NB4 (cell line): ENCODE data around the gene ANTKMT.

Experiments
- MAX ChIP-seq: IDR thresholded peaks from 2 replicates; pipeline ENCODE4 v1.6.1; 2011; ENCODE audit warnings: low read depth, low read length
- POLR2A ChIP-seq: IDR thresholded peaks from 2 replicates; pipeline ENCODE4 v1.6.1; 2011; ENCODE audit warnings: mild to moderate bottlenecking; ENCODE audit not compliant: insufficient read length; ENCODE audit errors: extremely low read depth
- TF ChIP-seq, protein P1 (sequence below): IDR thresholded peaks from one replicate; pipeline ENCODE4 v1.5.1; 2012; ENCODE audit warnings: low read depth, low read length

DNA sequence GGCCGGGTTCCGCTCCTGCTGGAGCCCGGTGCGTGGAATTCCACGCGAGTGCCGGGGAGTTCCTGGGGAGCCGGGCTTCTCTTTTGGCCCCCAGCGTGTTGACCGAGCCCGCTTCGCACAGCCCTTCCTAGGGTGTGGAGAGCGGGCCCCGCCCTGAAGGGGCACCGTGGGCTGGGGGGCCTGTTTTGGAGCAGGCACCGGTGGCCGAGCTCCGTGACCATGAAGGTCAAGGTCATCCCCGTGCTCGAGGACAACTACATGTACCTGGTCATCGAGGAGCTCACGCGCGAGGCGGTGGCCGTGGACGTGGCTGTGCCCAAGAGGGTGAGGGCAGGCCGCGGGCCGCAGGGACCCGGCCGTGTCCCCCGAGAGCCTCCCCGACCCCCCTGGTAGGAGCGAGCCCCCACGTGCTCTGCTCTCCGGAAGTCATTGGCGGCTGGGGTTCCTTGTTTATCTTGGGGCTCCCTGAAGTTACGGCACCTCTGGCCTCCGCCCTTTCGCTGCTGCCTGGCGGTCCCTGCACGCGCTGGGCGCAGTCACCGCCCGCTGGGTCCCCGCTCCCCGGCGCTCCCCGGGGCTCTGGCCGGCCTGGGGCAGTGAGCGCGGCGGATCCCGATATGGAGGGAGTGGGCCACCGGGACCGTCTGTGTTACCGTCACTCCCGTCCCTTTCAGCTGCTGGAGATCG is 6.5 kb downstream of the ANTKMT start:
- TF ChIP-seq MAX (peak; percentile 37; the same call in 1 of the 2 replicates), POLR2A (peak; percentile 49)
- TF ChIP-seq, protein P1, sequence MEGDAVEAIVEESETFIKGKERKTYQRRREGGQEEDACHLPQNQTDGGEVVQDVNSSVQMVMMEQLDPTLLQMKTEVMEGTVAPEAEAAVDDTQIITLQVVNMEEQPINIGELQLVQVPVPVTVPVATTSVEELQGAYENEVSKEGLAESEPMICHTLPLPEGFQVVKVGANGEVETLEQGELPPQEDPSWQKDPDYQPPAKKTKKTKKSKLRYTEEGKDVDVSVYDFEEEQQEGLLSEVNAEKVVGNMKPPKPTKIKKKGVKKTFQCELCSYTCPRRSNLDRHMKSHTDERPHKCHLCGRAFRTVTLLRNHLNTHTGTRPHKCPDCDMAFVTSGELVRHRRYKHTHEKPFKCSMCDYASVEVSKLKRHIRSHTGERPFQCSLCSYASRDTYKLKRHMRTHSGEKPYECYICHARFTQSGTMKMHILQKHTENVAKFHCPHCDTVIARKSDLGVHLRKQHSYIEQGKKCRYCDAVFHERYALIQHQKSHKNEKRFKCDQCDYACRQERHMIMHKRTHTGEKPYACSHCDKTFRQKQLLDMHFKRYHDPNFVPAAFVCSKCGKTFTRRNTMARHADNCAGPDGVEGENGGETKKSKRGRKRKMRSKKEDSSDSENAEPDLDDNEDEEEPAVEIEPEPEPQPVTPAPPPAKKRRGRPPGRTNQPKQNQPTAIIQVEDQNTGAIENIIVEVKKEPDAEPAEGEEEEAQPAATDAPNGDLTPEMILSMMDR, result no peak
